Skeletal muscle cell (primary cell): ENCODE data around the gene TCERG1L.
"Not testable (repeated sequence)": the region's sequence is repeated elsewhere in the genome, so short reads cannot be mapped to it uniquely, and the experiment has no call there.

ENCODE experiments used
- DNase-seq: peaks from one replicate; pipeline ENCODE4 v3.0.0-alpha.2; 2010; ENCODE audit warnings: low read depth
- H3K4me3 ChIP-seq: 2 replicates; pipeline ENCODE4 v1.5.1; 2011; ENCODE audit warnings: low read depth, mild to moderate bottlenecking, control low read depth, low read length, moderate library complexity

TCERG1L gene

GRCh38 chr10:131177431-131178327 lies 133.8 kb downstream of the TCERG1L start:
- DNase-seq: no peak
- no peak overlapping the region for H3K4me3 ChIP-seq

- DNase-seq: no peak
- no peak overlapping the region for H3K4me3 ChIP-seq
Measured at GRCh38 chr10:131176907-131177306, 134.6 kb downstream of the TCERG1L start.

- not testable (repeated sequence) for H3K4me3 ChIP-seq, DNase-seq
Measured at GRCh38 chr10:131176324-131176723, 135.2 kb downstream of the TCERG1L start.

GRCh38 chr10:131175891-131176290 lies 135.6 kb downstream of the TCERG1L start:
- H3K4me3 ChIP-seq: no peak overlapping the region
- no peak for DNase-seq

- H3K4me3 ChIP-seq: no peak overlapping the region
- DNase-seq: no peak
Measured at GRCh38 chr10:131174651-131175540, 136.6 kb downstream of the TCERG1L start.

GRCh38 chr10:131174211-131174565 lies 137.3 kb downstream of the TCERG1L start:
- no peak for DNase-seq
- no peak overlapping the region for H3K4me3 ChIP-seq

GRCh38 chr10:131173484-131174210 lies 137.9 kb downstream of the TCERG1L start:
- DNase-seq: no peak
- H3K4me3 ChIP-seq: no peak overlapping the region

GRCh38 chr10:131172433-131172832 lies 139.1 kb downstream of the TCERG1L start:
- no peak for DNase-seq
- H3K4me3 ChIP-seq: no peak overlapping the region

- H3K4me3 ChIP-seq: no peak overlapping the region
- no peak for DNase-seq
Measured at GRCh38 chr10:131169146-131169545, 142.4 kb downstream of the TCERG1L start.

- H3K4me3 ChIP-seq: no peak overlapping the region
- no peak for DNase-seq
Measured at GRCh38 chr10:131168238-131168875, 143.2 kb downstream of the TCERG1L start.

- no peak overlapping the region for H3K4me3 ChIP-seq
- DNase-seq: no peak
Measured at GRCh38 chr10:131167036-131167860, 144.3 kb downstream of the TCERG1L start.

GRCh38 chr10:131166486-131166885 lies 145.0 kb downstream of the TCERG1L start:
- DNase-seq: no peak
- no peak overlapping the region for H3K4me3 ChIP-seq

GRCh38 chr10:131165092-131165491 lies 146.4 kb downstream of the TCERG1L start:
- H3K4me3 ChIP-seq: no peak overlapping the region
- DNase-seq: no peak

GRCh38 chr10:131162866-131163843 lies 148.4 kb downstream of the TCERG1L start:
- H3K4me3 ChIP-seq: no peak overlapping the region
- DNase-seq: no peak

- H3K4me3 ChIP-seq: no peak overlapping the region
- DNase-seq: no peak
Measured at GRCh38 chr10:131162211-131162610, 149.3 kb downstream of the TCERG1L start.

GRCh38 chr10:131161087-131161486 lies 150.4 kb downstream of the TCERG1L start:
- no peak overlapping the region for H3K4me3 ChIP-seq
- DNase-seq: no peak

- H3K4me3 ChIP-seq: no peak overlapping the region
- no peak for DNase-seq
Measured at GRCh38 chr10:131160219-131160875, 151.2 kb downstream of the TCERG1L start.
